Measurements from ENCODE around the gene PPP1R3A. TPM values are rescaled to one million over a fixed set of nuclear protein-coding genes. Genes with fewer than 3 reads are reported as not detected.

Gene PPP1R3A
- total RNA-seq, 4 donors from 2014 or later, result 21.6 to 57.6 (median 47.4) TPM

DNA sequence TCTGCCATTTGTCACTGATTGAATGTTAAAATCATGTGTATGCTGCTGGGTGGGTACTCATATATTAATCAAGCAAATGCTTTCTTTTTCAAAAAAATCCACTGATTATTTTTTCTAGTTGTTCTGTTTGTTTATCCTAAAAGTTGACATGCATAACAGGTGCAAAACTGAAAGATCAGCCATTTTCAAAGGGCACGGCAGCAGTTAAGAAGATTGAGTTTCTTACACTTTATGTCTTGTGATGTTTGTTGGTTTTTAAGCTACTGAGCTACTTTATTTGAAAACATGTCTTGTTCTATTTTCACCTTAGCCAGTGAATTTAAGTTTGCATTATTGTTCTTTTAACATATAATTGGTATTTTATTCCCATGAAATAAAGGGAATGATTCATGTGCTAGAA, 45.8 kb downstream of the PPP1R3A start:
- ATAC-seq (peak; percentile 63 to 85), DNase-seq (no peak)
- Histone ChIP-seq H3K36me3 (no peaks in the 10 kb centered on the region), H3K4me3 (peak overlapping the region; percentile 27 to 44 (median 35)), H3K27ac (peak overlapping the region; percentile 77 to 88 (median 85)), H3K4me1 (peaks cover 10 to 43% of the 10 kb centered on the region in 2 donors), H3K27me3 (no peaks in the 10 kb centered on the region), H3K9me3 (no peaks in the 10 kb centered on the region)
- TF ChIP-seq, protein P1, sequence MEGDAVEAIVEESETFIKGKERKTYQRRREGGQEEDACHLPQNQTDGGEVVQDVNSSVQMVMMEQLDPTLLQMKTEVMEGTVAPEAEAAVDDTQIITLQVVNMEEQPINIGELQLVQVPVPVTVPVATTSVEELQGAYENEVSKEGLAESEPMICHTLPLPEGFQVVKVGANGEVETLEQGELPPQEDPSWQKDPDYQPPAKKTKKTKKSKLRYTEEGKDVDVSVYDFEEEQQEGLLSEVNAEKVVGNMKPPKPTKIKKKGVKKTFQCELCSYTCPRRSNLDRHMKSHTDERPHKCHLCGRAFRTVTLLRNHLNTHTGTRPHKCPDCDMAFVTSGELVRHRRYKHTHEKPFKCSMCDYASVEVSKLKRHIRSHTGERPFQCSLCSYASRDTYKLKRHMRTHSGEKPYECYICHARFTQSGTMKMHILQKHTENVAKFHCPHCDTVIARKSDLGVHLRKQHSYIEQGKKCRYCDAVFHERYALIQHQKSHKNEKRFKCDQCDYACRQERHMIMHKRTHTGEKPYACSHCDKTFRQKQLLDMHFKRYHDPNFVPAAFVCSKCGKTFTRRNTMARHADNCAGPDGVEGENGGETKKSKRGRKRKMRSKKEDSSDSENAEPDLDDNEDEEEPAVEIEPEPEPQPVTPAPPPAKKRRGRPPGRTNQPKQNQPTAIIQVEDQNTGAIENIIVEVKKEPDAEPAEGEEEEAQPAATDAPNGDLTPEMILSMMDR (IDR thresholded peaks at IDR 0.05 in 4 of 5, conservative IDR thresholded peaks at IDR 0.05 in 1 of 5), result no peak
- no peak for TF ChIP-seq POLR2A (IDR thresholded peaks at IDR 0.05)
- intact Hi-C loops (cut with DNase I; ENCODE audit: low total_unique reads) (loop anchor here (2.0 kb wide), 1 partner anchor 48 kb away; no protein-coding TSS in a partner anchor), in situ Hi-C loops (cut with MboI; ENCODE audit: low sequenced_read_pairs in 4 of 4) (no loop called here)

DNA sequence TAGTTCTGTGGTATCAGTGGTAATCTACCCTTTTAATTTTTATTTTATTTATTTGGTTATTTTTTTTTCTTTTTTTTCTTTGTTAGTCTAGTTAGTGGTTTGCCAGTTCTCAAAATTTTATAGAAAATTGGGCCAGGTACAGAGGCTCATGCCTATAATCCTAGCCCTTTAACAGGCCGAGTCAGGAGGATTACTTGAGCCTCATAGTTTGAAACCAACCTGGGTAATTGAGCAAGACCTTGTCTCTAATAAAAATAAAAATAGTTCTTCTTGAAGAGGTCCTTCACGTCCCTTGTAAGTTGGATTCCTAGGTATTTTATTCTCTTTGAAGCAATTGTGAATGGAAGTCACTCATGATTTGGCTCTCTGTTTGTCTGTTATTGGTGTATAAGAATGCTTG, 51.5 kb downstream of the PPP1R3A start:
- no peaks in the 10 kb centered on the region for H3K9me3 ChIP-seq
- TF ChIP-seq, protein P1 (IDR thresholded peaks at IDR 0.05 in 4 of 5, conservative IDR thresholded peaks at IDR 0.05 in 1 of 5), result no peak
- no peak for TF ChIP-seq POLR2A (IDR thresholded peaks at IDR 0.05)
- DNase-seq, result no peak
- H3K4me3 ChIP-seq, result no peak overlapping the region
- peak; percentile 66 to 84 for ATAC-seq
- intact Hi-C loops (cut with DNase I; ENCODE audit: low total_unique reads), result no loop called here
- H3K36me3 ChIP-seq, result no peaks in the 10 kb centered on the region
- no peaks in the 10 kb centered on the region for H3K27me3 ChIP-seq
- H3K4me1 ChIP-seq, result peaks cover 3 to 28% of the 10 kb centered on the region in 2 donors
- H3K27ac ChIP-seq, result peak overlapping the region; percentile 51 to 70 (median 68)
- in situ Hi-C loops (cut with MboI; ENCODE audit: low sequenced_read_pairs in 4 of 4), result no loop called here

DNA sequence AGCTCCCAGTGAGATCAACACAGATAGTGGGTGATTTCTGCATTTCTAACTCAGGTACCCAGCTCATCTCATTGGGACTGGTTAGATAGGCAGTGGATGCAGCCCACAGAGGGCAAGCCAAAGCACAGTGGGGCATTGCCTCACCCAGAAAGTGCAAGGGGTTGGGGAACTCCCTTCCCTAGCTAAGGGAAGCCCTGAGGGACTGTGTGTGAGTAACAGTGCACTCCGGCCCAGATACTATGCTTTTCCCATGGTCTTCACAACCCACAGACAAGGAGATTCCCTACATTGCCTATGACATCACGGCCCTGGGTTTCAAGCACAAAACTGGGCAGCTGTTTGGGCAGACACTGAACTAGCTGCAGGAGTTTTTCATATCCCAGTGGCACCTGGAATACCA, 62.8 kb downstream of the PPP1R3A start:
- in situ Hi-C loops (cut with MboI; ENCODE audit: low sequenced_read_pairs in 4 of 4), result no loop called here
- Histone ChIP-seq H3K4me3 (no peak overlapping the region), H3K9me3 (no peaks in the 10 kb centered on the region), H3K27me3 (no peaks in the 10 kb centered on the region), H3K27ac (no peak overlapping the region), H3K36me3 (no peaks in the 10 kb centered on the region), H3K4me1 (peaks cover 26 to 27% of the 10 kb centered on the region in 2 donors)
- ATAC-seq (no peak), DNase-seq (no peak)
- TF ChIP-seq, protein P1 (IDR thresholded peaks at IDR 0.05 in 4 of 5, conservative IDR thresholded peaks at IDR 0.05 in 1 of 5), result no peak
- TF ChIP-seq POLR2A (IDR thresholded peaks at IDR 0.05), result no peak
- intact Hi-C loops (cut with DNase I; ENCODE audit: low total_unique reads), result no loop called here

DNA sequence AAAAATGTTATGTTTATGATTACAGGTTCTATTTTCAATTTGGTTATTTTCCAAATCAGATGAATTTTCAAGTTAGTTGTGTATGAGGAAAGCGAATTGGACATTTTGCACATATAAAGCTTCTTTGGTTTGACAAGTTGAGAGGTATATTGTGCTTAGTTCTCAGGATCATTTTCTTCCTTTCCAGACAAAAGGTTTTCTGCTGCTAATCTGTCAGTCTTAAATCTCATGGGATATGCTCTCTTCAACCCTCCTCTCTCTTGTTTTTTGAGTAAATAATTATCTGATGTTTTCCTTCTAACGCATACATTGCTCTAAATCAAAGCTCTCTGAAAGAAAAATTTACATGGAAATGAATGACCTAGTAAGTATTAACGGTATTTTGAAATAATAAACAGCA, 77.9 kb downstream of the PPP1R3A start:
- Histone ChIP-seq H3K27me3 (no peaks in the 10 kb centered on the region), H3K9me3 (no peaks in the 10 kb centered on the region), H3K27ac (no peak overlapping the region), H3K4me3 (no peak overlapping the region), H3K4me1 (no peaks in the 10 kb centered on the region), H3K36me3 (no peaks in the 10 kb centered on the region)
- TF ChIP-seq, protein P1 (IDR thresholded peaks at IDR 0.05 in 4 of 5, conservative IDR thresholded peaks at IDR 0.05 in 1 of 5), result no peak
- no peak for TF ChIP-seq POLR2A (IDR thresholded peaks at IDR 0.05)
- DNase-seq (no peak), ATAC-seq (no peak)
- intact Hi-C loops (cut with DNase I; ENCODE audit: low total_unique reads), result no loop called here
- in situ Hi-C loops (cut with MboI; ENCODE audit: low sequenced_read_pairs in 4 of 4), result no loop called here

DNA sequence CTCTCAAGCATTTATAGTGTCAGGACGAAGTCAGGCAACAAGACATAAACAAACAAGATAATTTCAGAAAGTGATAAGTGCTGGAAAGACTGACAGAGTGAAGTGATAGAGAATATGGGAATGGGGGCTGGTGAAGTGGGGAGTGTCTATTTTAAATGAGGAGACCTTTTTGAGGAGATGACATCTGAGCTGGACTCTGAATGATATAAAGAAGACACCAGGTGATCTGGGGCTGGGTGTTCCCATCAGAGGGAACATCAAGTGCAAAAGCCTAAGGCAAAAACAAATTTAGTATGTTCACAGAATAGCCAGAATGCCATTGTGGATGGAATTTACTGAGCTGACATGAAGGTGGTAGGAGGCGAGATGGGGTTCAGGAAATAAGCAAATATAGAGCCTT, 83.4 kb downstream of the PPP1R3A start:
- intact Hi-C loops (cut with DNase I; ENCODE audit: low total_unique reads) (no loop called here), in situ Hi-C loops (cut with MboI; ENCODE audit: low sequenced_read_pairs in 4 of 4) (no loop called here)
- TF ChIP-seq, protein P1 (IDR thresholded peaks at IDR 0.05 in 4 of 5, conservative IDR thresholded peaks at IDR 0.05 in 1 of 5), result no peak
- no peak for TF ChIP-seq POLR2A (IDR thresholded peaks at IDR 0.05)
- H3K4me3 ChIP-seq, result no peak overlapping the region
- ATAC-seq (no peak), DNase-seq (no peak)
- peak overlapping the region; percentile 41 to 68 (median 58) for H3K27ac ChIP-seq
- H3K9me3 ChIP-seq, result no peaks in the 10 kb centered on the region
- H3K27me3 ChIP-seq, result no peaks in the 10 kb centered on the region
- peaks cover 17 to 32% of the 10 kb centered on the region in 2 donors for H3K4me1 ChIP-seq
- no peaks in the 10 kb centered on the region for H3K36me3 ChIP-seq
